ENCODE data around the gene UBE3B. TPM values are rescaled to one million over a fixed set of nuclear protein-coding genes. Genes with fewer than 3 reads are reported as not detected.

The UBE3B gene
- total RNA-seq, 1 donor from 2014 or later: 36.9 TPM

- Mint-ChIP-seq H3K9me3 (peaks cover 6% of the 10 kb centered on the region), H3K27ac (no peak overlapping the region), H3K4me1 (no peaks in the 10 kb centered on the region), H3K36me3 (ENCODE audit: low read depth) (peaks cover 49% of the 10 kb centered on the region), H3K27me3 (no peaks in the 10 kb centered on the region), H3K4me3 (no peak overlapping the region)
- ATAC-seq (ENCODE audit: low read depth) (no peak), DNase-seq (no peak)
- intact Hi-C loops (cut with micrococcal nuclease): no loop called here
- ChIA-PET CTCF (no interaction called here), POLR2A (no interaction called here)
- TF ChIP-seq CTCF (IDR thresholded peaks at IDR 0.05): no peak
These were observed 83.7 kb downstream of the UBE3B start for GRCh38 chr12:109560867-109561710.

GRCh38 chr12:109561711-109562030, 84.2 kb downstream of the UBE3B start:
- ChIA-PET POLR2A (no interaction called here), CTCF (no interaction called here)
- H3K27me3 Mint-ChIP-seq: no peaks in the 10 kb centered on the region
- peaks cover 6% of the 10 kb centered on the region for H3K9me3 Mint-ChIP-seq
- H3K27ac Mint-ChIP-seq: no peak overlapping the region
- DNase-seq (no peak), ATAC-seq (ENCODE audit: low read depth) (no peak)
- H3K4me1 Mint-ChIP-seq: no peaks in the 10 kb centered on the region
- H3K36me3 Mint-ChIP-seq (ENCODE audit: low read depth): peaks cover 53% of the 10 kb centered on the region
- intact Hi-C loops (cut with micrococcal nuclease): no loop called here
- no peak for TF ChIP-seq CTCF (IDR thresholded peaks at IDR 0.05)
- no peak overlapping the region for H3K4me3 Mint-ChIP-seq

GRCh38 chr12:109562871-109563270, 85.4 kb downstream of the UBE3B start:
- no peak for DNase-seq
- peaks cover 6% of the 10 kb centered on the region for H3K9me3 Mint-ChIP-seq
- no peak for ATAC-seq (ENCODE audit: low read depth)
- no peak overlapping the region for H3K4me3 Mint-ChIP-seq
- peaks cover 63% of the 10 kb centered on the region for H3K36me3 Mint-ChIP-seq (ENCODE audit: low read depth)
- CTCF ChIA-PET: no interaction called here
- no peak for TF ChIP-seq CTCF (IDR thresholded peaks at IDR 0.05)
- H3K27me3 Mint-ChIP-seq: no peaks in the 10 kb centered on the region
- POLR2A ChIA-PET: no interaction called here
- intact Hi-C loops (cut with micrococcal nuclease): no loop called here
- no peak overlapping the region for H3K27ac Mint-ChIP-seq
- no peaks in the 10 kb centered on the region for H3K4me1 Mint-ChIP-seq

- H3K27me3 Mint-ChIP-seq: no peaks in the 10 kb centered on the region
- CTCF ChIA-PET: no interaction called here
- no peak for ATAC-seq (ENCODE audit: low read depth)
These were observed 86.2 kb downstream of the UBE3B start for GRCh38 chr12:109563291-109564284.

More at GRCh38 chr12:109563291-109564284, 86.2 kb downstream of the UBE3B start:
- intact Hi-C loops (cut with micrococcal nuclease): no loop called here
- peaks cover 70% of the 10 kb centered on the region for H3K36me3 Mint-ChIP-seq (ENCODE audit: low read depth)
- DNase-seq: no peak
- no peak for TF ChIP-seq CTCF (IDR thresholded peaks at IDR 0.05)
- POLR2A ChIA-PET: no interaction called here
- no peaks in the 10 kb centered on the region for H3K4me1 Mint-ChIP-seq
- H3K27ac Mint-ChIP-seq: no peak overlapping the region
- peaks cover 6% of the 10 kb centered on the region for H3K9me3 Mint-ChIP-seq
- H3K4me3 Mint-ChIP-seq: no peak overlapping the region

Data from activated B cell treated with CpG ODN at 0.5 μM for 24 hours (primary cell).